Heart left ventricle (tissue), 16 donors: ENCODE results near the gene MRPL23. TPM values are rescaled to one million over a fixed set of nuclear protein-coding genes. Genes with fewer than 3 reads are reported as not detected.
"Not testable (repeated sequence)": the region's sequence is repeated elsewhere in the genome, so short reads cannot be mapped to it uniquely, and the experiment has no call there.

Experiments used
- ATAC-seq, 4 donors: fragments of 200-7000 bp; cut with Tn5 transposase; one replicate each; pipeline ENCODE4 v1.9.1; 2020 to 2022; ENCODE audit warnings: moderate library complexity in 4 of 4, mild to moderate bottlenecking in 3 of 4, moderate number of reproducible peaks in 1 of 4
- DNase-seq, 5 donors: peaks; one replicate each; pipeline ENCODE4 v3.0.0-alpha.2; 2020
- H3K27ac ChIP-seq, 12 donors: fragments of 200-600 bp; sonication (generic) in 4 of 12; one replicate each; pipeline versions ENCODE4 v1.5.0 to v1.8.0; 2016 to 2022; ENCODE audit warnings: mild to moderate bottlenecking in 2 of 12
- H3K27me3 ChIP-seq, 9 donors: fragments of 200-600 bp; sonication (generic) in 2 of 9; one replicate each; pipeline versions ENCODE4 v1.5.1 to v1.8.0; 2016 to 2022; ENCODE audit warnings: mild to moderate bottlenecking in 3 of 9
- H3K36me3 ChIP-seq, 9 donors: fragments of 200-600 bp; sonication (generic) in 2 of 9; one replicate each; pipeline versions ENCODE4 v1.5.0 to v1.8.0; 2018 to 2022; ENCODE audit warnings: mild to moderate bottlenecking in 2 of 9
- H3K4me1 ChIP-seq, 12 donors: fragments of 200-600 bp; sonication (generic) in 4 of 12; one replicate each; pipeline versions ENCODE4 v1.5.0 to v1.8.0; 2016 to 2022; ENCODE audit warnings: mild to moderate bottlenecking in 3 of 12
- H3K4me3 ChIP-seq, 12 donors: fragments of 200-600 bp; sonication (generic) in 4 of 12; one replicate each; pipeline versions ENCODE4 v1.5.0 to v1.8.0; 2017 to 2022; ENCODE audit warnings: mild to moderate bottlenecking in 9 of 12, moderate library complexity in 4 of 12
- H3K9me3 ChIP-seq, 12 donors: fragments of 200-600 bp; sonication (generic) in 4 of 12; one replicate each; pipeline versions ENCODE4 v1.5.0 to v1.8.0; 2016 to 2022; ENCODE audit warnings: mild to moderate bottlenecking in 1 of 12
- POLR2A ChIP-seq, 2 donors: fragments of 450-650 bp; IDR thresholded peaks; one replicate each; pipeline ENCODE4 v1.6.1; 2017; ENCODE audit warnings: antibody characterized with exemption in 2 of 2, mild to moderate bottlenecking in 2 of 2, moderate library complexity in 2 of 2
- WGBS, 4 donors: extraction: QIAGEN DNeasy Blood & Tissue Kit in 2 of 4; methylation state at CpG; one replicate each; pipeline versions ENCODE4 v1.1.5 to v1.1.7; 2013 to 2018; 5-methylcytosine and 5-hydroxymethylcytosine counted together
- intact Hi-C, 10 donors: fragments of 100-400 bp; cut with DNase I; formaldehyde crosslinking; loops; one replicate each; pipeline versions ENCODE4 v1.11.1 to v1.14.2; 2022
- polyA plus RNA-seq, 2 donors: library from polyadenylated mRNA; stranded (reverse); fragments of 200-250 nt; gene quantifications; one replicate each; pipeline ENCODE4 v1.2.3, GENCODE V29; 2013
- total RNA-seq, 9 donors: library from RNA; depleted of rRNA in 2 of 9; stranded (reverse); fragments of >200 nt in 2 of 9; fragmentation: NEBNext Ultra II Directional in 3 of 9; extraction: Animal tissue kit (Norgen Biotek cat#: 25700) in 3 of 9; gene quantifications; one replicate each; pipeline versions ENCODE4 v1.1.0 to v1.2.4, GENCODE V29; 2016 to 2023
- TF ChIP-seq, protein P1 (sequence below), 12 donors: fragments of 200-600 bp; sonication (generic) in 4 of 12; IDR thresholded peaks; one replicate each; pipeline versions ENCODE4 v1.5.0 to v1.8.0; 2018 to 2022; ENCODE audit warnings: antibody characterized with exemption in 12 of 12, mild to moderate bottlenecking in 5 of 12
- donor health status: ischemic (EF 13 %, LVEDD 7.1; RV severe dilation, severe dysfunction).
- donor health status: healthy with polysubstance abuse.
- donor health status: DM: no; HTN: yes; CAD: no.
- donor health status: DM: no; HTN: no; CAD: no.
- donor health status: ischemic (EF 25% LVEDD 6.9; RV normal size, moderate dysfunction).
- donor health status: ischemic (EF 25% LVEDD 5.7; RV mildly dilated, moderate dysfunction).
- donor health status: healthy.
- donor health status: DM: yes; HTN: yes; CAD: no.
- donor health status: ischemic (EF 35%, LVEDD 5.7; RV mildly dilated, moderate dysfunction).
- donor health status: nonischemic (EF 11% LVEDD 7.7; RV severe dilation, severe dysfunction).
- donor health status: DM: yes; HTN: yes; CAD: no.
- donor health status: PGD.
- donor health status: ischemic (EF 29% LVEDD 5.4; RV normal size, mild dysfunction).
- donor health status: nonischemic (EF 23%, LVEDD 6.1; RV moderate dilation, normal function).

MRPL23 gene
- total and polyA plus RNA-seq, 11 donors = 44.0 to 183 (median 93.3) TPM

DNA sequence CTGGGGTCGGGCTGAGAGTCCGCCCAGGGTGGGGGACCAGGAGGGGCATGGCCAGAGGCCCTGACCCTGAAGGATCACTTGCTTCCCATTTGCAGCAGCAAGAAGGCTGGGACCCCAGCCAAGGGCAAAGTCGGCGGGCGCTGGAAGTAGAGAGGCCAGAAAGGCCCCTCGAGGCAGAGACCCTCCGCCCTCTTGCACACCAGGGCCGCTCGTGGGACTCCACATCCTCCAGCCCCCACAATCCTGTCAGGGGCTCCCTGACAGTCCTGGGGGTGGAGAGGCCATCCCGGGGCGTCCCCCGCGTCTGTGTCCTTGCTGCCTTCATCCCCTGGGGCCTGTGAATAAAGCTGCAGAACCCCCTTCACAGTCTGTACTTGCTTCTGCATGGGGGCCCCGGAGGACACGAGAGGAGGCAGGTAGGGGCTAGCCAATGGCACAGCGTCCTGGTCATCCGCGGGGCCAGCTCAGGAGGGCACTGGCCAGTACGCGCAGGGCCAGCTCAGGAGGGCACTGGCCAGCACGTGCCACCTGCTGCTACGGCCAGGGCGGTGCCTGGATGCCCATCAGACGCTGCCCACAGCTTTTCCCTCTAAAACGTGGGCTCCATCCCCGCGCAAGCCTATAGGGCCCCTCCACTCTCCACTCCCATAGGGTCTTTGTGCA lies 8.7 kb upstream of the MRPL23 start:
- TF ChIP-seq, protein P1, sequence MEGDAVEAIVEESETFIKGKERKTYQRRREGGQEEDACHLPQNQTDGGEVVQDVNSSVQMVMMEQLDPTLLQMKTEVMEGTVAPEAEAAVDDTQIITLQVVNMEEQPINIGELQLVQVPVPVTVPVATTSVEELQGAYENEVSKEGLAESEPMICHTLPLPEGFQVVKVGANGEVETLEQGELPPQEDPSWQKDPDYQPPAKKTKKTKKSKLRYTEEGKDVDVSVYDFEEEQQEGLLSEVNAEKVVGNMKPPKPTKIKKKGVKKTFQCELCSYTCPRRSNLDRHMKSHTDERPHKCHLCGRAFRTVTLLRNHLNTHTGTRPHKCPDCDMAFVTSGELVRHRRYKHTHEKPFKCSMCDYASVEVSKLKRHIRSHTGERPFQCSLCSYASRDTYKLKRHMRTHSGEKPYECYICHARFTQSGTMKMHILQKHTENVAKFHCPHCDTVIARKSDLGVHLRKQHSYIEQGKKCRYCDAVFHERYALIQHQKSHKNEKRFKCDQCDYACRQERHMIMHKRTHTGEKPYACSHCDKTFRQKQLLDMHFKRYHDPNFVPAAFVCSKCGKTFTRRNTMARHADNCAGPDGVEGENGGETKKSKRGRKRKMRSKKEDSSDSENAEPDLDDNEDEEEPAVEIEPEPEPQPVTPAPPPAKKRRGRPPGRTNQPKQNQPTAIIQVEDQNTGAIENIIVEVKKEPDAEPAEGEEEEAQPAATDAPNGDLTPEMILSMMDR (IDR thresholded peaks at IDR 0.05) = no peak
- TF ChIP-seq POLR2A (IDR thresholded peaks at IDR 0.05) = no peak
- H3K4me1 ChIP-seq = peaks cover 0 to 19% (median 9%) of the 10 kb centered on the region in 12 donors
- H3K4me3 ChIP-seq = no peak overlapping the region
- intact Hi-C loops = loop anchor here in 7 of 10 donors (1.0 kb wide), 6 partner anchors 23 to 44 kb away; no protein-coding TSS in a partner anchor
- WGBS, 4 donors = 63 to 70% (median 67%) methylated on average over 13 to 27 of the region's 27 CpGs
- peak in 4 of 5 donors; percentile 7 to 47 (median 20) for DNase-seq
- no peaks in the 10 kb centered on the region for H3K27me3 ChIP-seq
- no peaks in the 10 kb centered on the region for H3K36me3 ChIP-seq
- peak in 1 of 4 donors; percentile 6 for ATAC-seq
- peak overlapping the region in 11 of 12 donors; percentile 24 to 79 (median 74) for H3K27ac ChIP-seq
- no peaks in the 10 kb centered on the region for H3K9me3 ChIP-seq

DNA sequence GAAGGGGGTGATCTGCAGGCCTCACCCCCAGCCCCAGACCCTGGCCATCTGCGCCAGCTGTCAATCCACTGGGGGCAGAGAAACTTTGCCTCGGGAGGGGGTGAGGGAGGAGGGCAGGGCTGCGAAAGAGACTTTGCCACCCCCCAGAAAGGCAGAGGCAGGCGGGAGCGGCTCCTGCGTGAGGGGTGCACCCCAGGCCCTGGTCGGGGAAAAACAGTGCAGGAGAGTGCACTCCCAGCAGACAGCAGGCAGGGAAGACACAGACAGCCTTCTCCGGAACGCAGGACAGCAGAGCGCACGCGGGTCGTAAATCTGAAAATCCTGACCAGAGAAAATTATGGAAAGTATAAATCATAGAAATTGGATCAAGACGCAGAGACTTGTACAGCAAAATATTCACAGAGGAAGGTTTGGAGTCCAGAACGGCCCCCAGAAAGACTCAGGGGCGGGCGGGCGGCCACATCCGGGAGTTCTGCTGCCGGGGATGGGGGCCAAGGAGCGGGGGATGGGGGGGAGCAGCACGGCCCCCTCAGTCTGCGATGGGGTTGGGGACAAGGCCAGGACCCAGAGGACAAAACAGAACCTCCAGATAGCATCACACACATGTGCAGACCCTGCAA lies 8.0 kb upstream of the MRPL23 start:
- ATAC-seq = no peak
- 28 to 44% (median 36%) methylated on average over 22 to 23 of the region's 23 CpGs for WGBS, 4 donors
- H3K4me3 ChIP-seq = peak overlapping the region in 2 of 12 donors; percentile 5 to 17

DNA sequence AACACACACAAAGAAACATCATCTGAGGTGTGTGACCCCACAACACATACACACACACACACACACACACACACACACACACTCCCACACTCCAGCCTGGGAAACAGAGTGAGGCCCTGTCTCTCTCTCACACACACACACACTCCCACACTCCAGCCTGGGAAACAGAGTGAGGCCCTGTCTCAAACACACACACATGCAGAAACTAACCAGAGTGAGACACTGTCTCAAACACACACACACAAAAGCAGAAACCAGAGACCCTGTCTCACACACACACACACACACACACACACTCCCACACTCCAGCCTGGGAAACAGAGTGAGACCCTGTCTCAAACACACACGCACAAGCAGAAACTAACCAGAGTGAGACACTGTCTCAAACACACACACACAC lies 7.3 kb upstream of the MRPL23 start:
- WGBS, 4 donors = 89 to 100% (median 94%) methylated on average over 1 of the region's 1 CpG
- not testable (repeated sequence) for H3K4me3 ChIP-seq, H3K36me3 ChIP-seq, H3K27me3 ChIP-seq, H3K27ac ChIP-seq, H3K9me3 ChIP-seq
- intact Hi-C loops = loop anchor here in 8 of 10 donors (1.0 to 10.0 kb wide), 9 partner anchors 24 to 45 kb away; partner anchors contain the start of gene PRR33 (in 1 of the 8)
- DNase-seq (peak in 2 of 5 donors; percentile 17), ATAC-seq (peak in 2 of 4 donors; percentile 50 to 52)
- peaks cover 0 to 27% (median 9%) of the 10 kb centered on the region in 12 donors for H3K4me1 ChIP-seq

More for the DNA sequence above, 8.0 kb upstream of the MRPL23 start:
- Histone ChIP-seq H3K27me3 (no peaks in the 10 kb centered on the region), H3K4me1 (peaks cover 0 to 25% (median 9%) of the 10 kb centered on the region in 12 donors), H3K27ac (peak overlapping the region in 11 of 12 donors; percentile 24 to 79 (median 74)), H3K9me3 (no peaks in the 10 kb centered on the region), H3K36me3 (no peaks in the 10 kb centered on the region)
- peak in 4 of 5 donors; percentile 37 to 51 (median 47) for DNase-seq
- TF ChIP-seq POLR2A (IDR thresholded peaks at IDR 0.05) = no peak
- TF ChIP-seq, protein P1 (IDR thresholded peaks at IDR 0.05) = no peak
- intact Hi-C loops = loop anchor here in 6 of 10 donors (1.0 kb wide), 6 partner anchors 24 to 45 kb away; no protein-coding TSS in a partner anchor

DNA sequence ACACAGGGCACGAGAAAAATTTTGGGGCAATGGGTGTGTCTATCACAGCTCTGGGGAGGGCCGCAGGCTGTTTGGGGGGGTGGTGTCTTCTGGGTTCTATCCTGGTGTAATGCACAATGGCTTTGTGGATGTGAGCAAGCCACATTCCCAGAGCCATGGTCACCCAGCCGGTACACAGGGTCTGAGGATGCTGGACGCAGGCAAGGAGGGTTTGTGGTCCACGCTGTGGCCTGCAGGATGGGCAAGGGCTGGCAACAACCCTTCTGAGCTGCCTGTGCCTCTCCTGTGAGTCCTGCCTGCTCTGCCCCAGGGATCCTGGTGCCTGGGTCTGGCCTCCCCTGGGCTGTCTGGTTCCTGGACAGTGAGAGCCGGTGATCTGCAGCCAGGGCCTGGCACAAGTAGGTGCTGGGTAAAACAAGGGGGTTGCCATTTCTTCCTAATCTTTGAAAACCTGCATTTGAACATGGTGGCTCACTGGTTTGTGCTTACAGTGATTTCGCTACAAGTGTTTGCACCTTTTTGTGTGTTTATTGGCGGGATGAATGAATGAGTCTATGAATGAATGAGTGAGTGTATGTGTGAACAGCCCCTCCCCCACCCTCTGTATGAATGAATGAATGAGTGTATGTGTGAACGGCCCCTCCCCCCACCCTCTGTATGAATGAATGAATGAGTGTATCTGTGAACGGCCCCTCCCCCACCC lies 4.4 kb upstream of the MRPL23 start:
- Histone ChIP-seq H3K9me3 (no peaks in the 10 kb centered on the region), H3K36me3 (no peaks in the 10 kb centered on the region), H3K27me3 (no peaks in the 10 kb centered on the region), H3K27ac (peak overlapping the region in 1 of 12 donors; percentile 34), H3K4me1 (peaks cover 0 to 27% (median 9%) of the 10 kb centered on the region in 12 donors), H3K4me3 (no peak overlapping the region)
- ATAC-seq (no peak), DNase-seq (peak in 4 of 5 donors; percentile 4 to 46 (median 20))
- intact Hi-C loops = loop anchor here in 2 of 10 donors (5.0 to 10.0 kb wide), 2 partner anchors 45 to 48 kb away; partner anchors contain the start of gene PRR33 (in 1 of the 2)
- TF ChIP-seq, protein P1 (IDR thresholded peaks at IDR 0.05) = no peak
- TF ChIP-seq POLR2A (IDR thresholded peaks at IDR 0.05) = no peak
- WGBS, 4 donors = 82 to 89% (median 87%) methylated on average over 5 to 10 of the region's 10 CpGs
